Stimulated activated CD8-positive, alpha-beta memory T cell treated with anti-CD3 and anti-CD28 coated beads, Interleukin-4, amount 100 ng/mL, for 24 hours (primary cell): ENCODE results near the gene SEC16A.

Source experiments
- DNase-seq: peaks from one replicate; pipeline ENCODE4 v3.0.0-alpha.2; 2020; ENCODE audit warnings: low read depth

The SEC16A gene

GRCh38 chr9:136482793-136483588 lies at the start of gene SEC16A:
Gene SEC16A, minus strand, starts transcription at chr9:136483040. Its CDS starts 5,425 bp downstream, at chr9:136477615.
- DNase-seq = peak; percentile 99

- DNase-seq = peak; percentile 11
Measured at GRCh38 chr9:136531904-136532798, 49.3 kb upstream of the SEC16A start.

GRCh38 chr9:136531186-136531903 lies 48.5 kb upstream of the SEC16A start:
- DNase-seq = no peak

- no peak for DNase-seq
Measured at GRCh38 chr9:136530461-136531089, 47.7 kb upstream of the SEC16A start.

GRCh38 chr9:136529516-136530460 lies 46.9 kb upstream of the SEC16A start:
- no peak for DNase-seq

- DNase-seq = no peak
Measured at GRCh38 chr9:136528716-136529341, 46.0 kb upstream of the SEC16A start.

- DNase-seq = no peak
Measured at GRCh38 chr9:136527721-136528710, 45.2 kb upstream of the SEC16A start.

GRCh38 chr9:136527131-136527530 lies 44.3 kb upstream of the SEC16A start:
- DNase-seq = no peak

GRCh38 chr9:136526625-136527066 lies 43.8 kb upstream of the SEC16A start:
- DNase-seq = no peak

- DNase-seq = no peak
Measured at GRCh38 chr9:136525841-136526499, 43.1 kb upstream of the SEC16A start.

GRCh38 chr9:136525207-136525606 lies 42.4 kb upstream of the SEC16A start:
- no peak for DNase-seq

GRCh38 chr9:136522314-136523237 lies 39.7 kb upstream of the SEC16A start:
- no peak for DNase-seq

- DNase-seq = no peak
Measured at GRCh38 chr9:136521537-136521936, 38.7 kb upstream of the SEC16A start.

GRCh38 chr9:136520053-136520540 lies 37.3 kb upstream of the SEC16A start:
- DNase-seq = no peak

GRCh38 chr9:136519263-136520052 lies 36.6 kb upstream of the SEC16A start:
- DNase-seq = no peak

- DNase-seq = no peak
Measured at GRCh38 chr9:136518623-136519022, 35.8 kb upstream of the SEC16A start.
